Breast epithelium (tissue), 3 donors: ENCODE results near the gene ZNF618.

Experiments used
- POLR2A ChIP-seq: fragments of 450-650 bp; IDR thresholded peaks from one replicate; pipeline ENCODE4 v1.6.1; 2016; ENCODE audit warnings: antibody characterized with exemption, mild to moderate bottlenecking, moderate library complexity
- POLR2AphosphoS5 ChIP-seq, 3 donors: sonication (generic); formaldehyde crosslinking; IDR thresholded peaks; one replicate each; pipeline ENCODE4 v1.6.1; 2017; ENCODE audit warnings: antibody characterized with exemption in 3 of 3
- TF ChIP-seq, protein P1 (sequence below), 3 donors: fragments of 450-650 bp; IDR thresholded peaks; one replicate each; pipeline ENCODE4 v1.5.1; 2016 to 2017; ENCODE audit warnings: antibody characterized with exemption in 3 of 3, mild to moderate bottlenecking in 3 of 3, moderate library complexity in 3 of 3

DNA sequence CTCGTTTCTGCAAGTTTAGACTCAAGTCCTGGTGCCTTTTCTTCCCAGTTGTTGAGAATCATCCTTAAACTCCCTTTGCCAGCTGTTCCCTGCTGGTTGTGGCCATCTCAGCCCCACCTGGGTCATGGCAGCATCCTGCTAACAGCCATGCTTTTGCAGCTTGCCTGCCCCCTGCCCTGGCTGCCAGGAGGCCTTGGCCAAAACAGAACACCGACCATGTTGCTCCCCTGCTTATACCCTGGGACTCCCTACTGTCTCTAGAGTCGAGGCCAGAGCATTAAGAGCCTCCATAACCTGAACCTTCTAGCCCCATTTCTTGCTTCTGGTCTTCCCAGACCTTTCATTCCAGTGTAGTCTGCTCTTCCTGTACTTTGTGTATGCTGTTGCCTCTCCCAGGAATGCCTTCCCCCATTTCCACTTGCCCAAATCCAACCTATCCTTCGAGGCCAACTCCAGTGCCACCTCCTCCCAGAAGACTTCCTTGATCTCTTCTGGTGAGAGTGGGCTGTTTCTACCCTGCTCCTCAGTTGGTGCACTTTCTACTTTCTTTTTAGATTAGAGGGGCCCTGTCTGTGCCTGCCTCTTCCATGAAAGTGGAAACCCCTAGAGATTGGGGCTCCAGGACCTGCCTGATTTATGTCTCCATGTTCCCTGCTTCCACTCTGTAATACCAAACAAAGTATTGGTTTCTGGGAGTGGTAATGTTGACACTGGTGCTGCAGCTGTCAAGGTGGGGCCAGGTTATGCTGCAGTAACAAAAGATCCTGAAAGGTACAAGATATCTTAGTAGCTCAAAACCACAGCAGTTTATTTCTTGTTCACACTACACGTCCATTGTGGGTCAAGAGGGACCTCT, 113.8 kb downstream of the ZNF618 start:
- TF ChIP-seq, protein P1, sequence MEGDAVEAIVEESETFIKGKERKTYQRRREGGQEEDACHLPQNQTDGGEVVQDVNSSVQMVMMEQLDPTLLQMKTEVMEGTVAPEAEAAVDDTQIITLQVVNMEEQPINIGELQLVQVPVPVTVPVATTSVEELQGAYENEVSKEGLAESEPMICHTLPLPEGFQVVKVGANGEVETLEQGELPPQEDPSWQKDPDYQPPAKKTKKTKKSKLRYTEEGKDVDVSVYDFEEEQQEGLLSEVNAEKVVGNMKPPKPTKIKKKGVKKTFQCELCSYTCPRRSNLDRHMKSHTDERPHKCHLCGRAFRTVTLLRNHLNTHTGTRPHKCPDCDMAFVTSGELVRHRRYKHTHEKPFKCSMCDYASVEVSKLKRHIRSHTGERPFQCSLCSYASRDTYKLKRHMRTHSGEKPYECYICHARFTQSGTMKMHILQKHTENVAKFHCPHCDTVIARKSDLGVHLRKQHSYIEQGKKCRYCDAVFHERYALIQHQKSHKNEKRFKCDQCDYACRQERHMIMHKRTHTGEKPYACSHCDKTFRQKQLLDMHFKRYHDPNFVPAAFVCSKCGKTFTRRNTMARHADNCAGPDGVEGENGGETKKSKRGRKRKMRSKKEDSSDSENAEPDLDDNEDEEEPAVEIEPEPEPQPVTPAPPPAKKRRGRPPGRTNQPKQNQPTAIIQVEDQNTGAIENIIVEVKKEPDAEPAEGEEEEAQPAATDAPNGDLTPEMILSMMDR (IDR thresholded peaks at IDR 0.05), result no peak
- TF ChIP-seq POLR2A (no peak), POLR2AphosphoS5 (IDR thresholded peaks at IDR 0.05) (no peak)
